GM18861 (cell line): ENCODE measurements around the gene AKT1S1.
"Not testable (repeated sequence)": the region's sequence is repeated elsewhere in the genome, so short reads cannot be mapped to it uniquely, and the experiment has no call there.

Experiments used
- ATAC-seq: cut with Tn5 transposase; IDR thresholded peaks from one replicate; pipeline ENCODE4 v1.9.1; 2021; ENCODE audit not compliant: unreplicated experiment

AKT1S1 gene

DNA sequence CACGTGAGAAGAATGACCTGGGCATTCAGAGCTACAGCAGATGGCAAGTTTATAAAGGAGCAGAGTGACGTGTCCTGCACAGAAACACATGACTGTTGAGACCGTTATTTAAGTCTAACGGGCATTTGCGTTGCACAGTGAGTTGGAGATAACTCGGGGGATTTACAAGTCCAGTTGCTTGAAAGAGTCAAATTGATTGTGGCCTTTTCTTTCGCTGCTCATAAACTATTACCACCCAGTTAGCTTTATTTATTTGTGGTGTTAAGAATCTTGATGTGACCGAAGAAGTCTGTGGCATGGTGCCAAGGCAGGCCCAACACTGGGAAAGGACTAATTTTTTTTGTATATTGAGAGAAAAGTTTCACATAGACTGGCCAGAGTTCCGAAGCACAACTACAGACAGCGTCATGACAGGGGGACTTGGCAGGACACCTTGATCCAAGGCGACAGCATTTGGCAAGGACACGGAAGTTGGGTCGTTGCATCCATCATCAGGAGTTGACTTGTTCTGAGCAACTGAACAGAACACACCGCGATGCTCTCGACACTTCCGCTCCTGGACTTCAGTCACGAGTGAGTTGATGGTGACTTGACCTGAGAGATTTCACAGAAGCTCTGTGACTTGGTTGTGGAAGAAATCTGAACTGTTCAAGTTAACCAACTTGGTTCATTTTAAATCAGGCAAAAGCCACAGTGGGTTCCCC, 38.1 kb downstream of the AKT1S1 start:
- no peak for ATAC-seq

DNA sequence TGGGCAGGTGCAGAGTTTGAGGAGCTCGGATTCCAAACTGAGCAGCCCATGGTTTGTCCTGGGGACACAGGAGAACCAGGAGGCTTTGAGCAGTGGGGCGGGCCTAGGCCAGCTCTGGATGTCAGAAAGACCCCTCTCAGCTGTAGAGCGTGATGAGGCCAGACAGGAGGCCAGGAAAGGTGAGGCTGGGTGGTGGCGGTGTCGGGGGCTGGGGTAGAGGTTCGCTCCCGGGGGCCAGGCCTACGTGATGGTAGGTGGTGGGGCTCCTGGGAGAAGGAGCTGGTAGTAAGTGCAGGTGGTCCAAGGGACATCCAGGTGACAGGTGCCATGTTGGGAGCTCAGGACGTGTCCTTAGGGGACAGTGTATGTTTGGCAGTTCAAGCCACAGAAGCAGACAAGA, 39.7 kb downstream of the AKT1S1 start:
- ATAC-seq = no peak

DNA sequence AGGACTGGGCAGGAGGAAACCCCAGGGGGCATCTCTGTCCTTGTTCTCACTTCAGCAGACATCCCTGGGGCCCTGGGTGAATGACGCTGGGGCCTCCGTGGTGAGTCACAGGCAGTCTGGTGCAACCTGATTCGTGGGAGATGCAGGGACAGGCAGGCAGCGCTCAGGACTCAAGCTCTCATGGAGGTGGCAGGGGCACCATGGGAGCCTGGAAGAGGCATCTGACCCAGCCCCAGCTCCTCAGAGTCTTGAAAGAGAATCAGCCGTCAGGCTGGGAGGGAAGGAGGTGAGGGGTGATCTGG, 40.2 kb downstream of the AKT1S1 start:
- ATAC-seq = no peak

DNA sequence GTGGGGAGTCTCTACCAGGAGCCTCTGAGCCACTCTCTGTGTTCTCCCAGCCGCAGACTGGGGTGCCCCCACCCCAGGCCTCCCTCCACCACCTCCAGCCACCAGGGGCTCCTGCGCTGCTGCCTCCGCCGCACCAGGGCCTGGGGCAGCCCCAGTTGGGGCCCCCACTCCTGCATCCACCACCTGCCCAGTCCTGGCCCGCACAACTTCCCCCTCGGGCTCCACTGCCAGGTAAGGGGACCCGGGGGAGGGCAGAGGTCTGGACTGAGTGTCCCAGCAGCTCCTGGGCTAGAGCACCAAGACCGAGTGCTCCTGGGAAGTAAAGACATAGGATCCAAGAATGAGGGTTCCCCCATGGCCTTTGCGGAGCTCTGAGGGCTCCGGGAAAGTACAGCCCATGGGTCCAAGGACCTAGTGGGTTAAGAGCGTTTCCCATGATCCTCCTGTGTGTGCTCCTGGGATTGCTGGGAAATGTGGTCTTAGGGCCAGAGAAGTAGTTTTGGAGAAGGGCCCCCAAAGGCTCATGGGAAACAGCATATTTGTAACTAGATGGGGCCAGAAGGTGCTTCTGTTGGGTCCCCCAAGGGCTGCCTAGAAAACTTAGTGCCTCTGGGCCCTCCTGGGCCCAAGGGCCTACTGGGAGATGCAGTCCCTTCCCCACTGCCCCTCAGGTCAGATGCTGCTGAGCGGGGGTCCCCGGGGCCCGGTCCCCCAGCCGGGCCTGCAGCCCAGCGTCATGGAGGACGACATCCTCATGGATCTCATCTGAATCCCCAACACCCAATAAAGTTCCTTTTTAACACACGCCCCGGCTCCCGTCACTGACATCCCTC, 40.8 kb downstream of the AKT1S1 start:
- ATAC-seq = no peak

DNA sequence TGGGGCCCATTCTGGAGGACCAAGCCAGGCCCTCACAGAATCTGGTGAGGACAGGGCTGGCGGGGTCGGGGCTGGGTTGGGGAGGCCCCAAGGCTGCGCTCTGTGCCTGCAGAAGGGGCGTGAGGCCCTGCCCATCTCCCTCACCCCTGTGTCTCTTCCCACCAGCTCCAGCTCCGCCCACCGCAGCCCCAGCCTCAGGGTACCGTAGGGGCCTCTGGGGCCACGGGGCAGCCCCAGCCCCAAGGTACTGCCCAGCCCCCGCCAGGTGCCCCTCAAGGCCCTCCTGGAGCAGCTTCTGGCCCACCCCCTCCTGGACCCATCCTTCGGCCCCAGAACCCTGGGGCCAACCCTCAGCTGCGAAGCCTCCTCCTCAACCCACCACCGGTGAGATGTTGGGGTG, 41.6 kb downstream of the AKT1S1 start:
- ATAC-seq = no peak

DNA sequence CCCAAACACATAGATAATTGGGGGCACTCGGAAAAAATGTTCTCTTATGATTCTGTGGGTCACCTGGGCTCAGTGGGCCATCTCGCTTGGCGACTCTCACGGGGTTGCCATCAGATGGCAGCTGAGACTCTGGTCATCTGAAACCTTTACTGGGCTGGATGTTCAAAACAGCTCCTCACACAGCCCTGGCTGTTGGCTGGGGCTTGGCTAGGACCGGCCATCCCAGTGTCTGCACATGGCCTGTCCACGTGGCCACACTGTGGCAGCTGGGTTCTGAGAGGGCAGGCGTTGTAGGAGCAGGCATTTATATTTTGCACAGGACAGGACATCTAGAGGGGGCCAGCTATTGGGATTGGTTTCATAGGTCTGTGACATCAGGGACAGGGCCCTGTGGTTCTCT, 43.6 kb downstream of the AKT1S1 start:
- no peak for ATAC-seq

DNA sequence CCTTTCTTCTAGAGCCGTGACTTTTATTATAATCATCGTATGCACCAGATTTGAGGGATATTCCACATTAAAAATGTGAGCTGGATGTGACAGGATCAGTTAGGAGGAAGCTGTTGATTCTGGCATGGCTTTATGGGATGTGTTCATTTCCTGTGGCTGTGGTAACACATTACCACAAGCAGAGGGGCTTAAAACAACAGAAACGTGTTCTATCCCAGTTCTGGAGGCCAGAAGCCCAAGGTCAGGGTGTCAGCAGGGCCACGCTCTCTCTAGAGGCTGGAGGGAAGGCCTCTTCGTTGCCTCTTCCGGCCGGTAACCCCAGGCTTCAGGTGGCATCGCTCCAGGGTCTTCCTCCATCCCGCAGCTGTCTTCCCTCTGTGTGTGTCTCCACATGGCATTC, 44.6 kb downstream of the AKT1S1 start:
- no peak for ATAC-seq

DNA sequence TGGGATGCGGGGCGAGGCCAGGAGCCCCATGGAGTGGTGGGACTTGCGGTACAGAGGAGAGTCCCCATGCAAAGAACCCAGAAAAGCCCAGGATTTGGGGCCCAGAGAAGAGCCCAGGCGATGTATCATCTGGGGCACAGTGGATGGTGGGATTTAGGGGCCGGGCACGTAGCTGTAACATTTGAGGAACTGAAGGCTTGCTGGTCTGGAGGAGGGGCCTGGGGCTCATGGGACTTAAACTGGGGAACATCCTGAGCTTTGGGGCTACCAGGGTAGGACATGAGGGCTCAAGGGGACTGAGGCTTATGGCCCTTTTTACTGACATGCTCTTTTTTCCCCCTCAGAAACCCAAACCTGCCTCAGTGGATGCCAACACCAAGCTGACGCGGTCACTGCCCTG, 45.6 kb downstream of the AKT1S1 start:
- ATAC-seq = no peak

DNA sequence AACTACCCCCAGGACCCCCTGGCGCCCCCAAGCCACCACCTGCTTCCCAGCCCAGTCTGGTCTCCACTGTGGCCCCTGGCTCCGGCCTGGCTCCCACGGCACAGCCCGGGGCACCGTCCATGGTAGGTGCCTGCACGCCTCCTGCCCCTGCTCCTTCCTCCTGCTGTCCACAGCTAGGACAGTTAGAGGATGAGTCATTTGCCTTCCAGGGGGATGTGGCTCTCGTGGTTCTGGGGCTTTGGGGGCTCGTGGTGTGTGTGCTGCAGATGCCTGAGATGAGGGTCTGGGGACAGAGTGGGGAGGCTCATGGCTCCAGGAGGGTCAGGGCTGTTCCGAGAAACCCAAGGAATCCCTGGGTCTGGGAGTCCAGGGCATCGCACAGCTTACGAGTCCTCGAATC, 46.4 kb downstream of the AKT1S1 start:
- no peak for ATAC-seq

DNA sequence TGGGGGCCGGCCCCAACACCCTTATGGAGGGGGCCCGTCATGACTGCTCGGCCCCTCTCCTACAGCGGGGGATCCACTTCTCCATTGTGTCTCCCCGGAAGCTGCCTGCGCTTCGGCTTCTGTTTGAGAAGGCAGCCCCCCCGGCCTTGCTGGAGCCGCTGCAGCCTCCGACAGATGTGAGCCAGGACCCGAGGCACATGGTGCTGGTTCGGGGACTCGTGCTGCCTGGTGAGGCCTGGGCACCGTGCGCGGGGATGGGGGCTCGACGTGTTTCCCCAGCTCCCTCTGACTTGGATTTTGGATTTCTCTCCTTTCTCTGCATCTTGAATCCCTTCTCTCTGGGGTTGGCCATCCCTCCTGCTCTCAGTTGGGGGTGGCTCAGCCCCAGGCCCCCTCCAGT, 47.4 kb downstream of the AKT1S1 start:
- no peak for ATAC-seq

DNA sequence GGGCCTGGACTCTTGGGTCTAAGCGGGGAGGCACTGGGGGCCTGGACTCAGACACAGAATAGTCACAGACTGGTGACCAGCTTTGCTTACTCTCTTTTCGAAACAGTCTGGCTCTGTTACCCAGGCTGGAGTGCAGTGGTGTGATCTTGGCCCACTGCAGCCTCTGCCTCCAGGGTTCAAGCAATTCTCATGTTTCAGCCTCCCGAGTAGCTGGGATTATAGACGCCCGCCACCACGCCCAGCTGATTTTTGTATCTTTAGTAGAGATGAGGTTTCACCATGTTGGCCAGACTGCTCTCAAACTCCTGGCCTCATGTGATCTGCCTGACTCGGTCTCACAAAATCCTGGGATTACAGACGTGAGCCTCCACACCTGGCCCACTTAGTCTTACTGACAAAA, 48.0 kb downstream of the AKT1S1 start:
- ATAC-seq = no peak

DNA sequence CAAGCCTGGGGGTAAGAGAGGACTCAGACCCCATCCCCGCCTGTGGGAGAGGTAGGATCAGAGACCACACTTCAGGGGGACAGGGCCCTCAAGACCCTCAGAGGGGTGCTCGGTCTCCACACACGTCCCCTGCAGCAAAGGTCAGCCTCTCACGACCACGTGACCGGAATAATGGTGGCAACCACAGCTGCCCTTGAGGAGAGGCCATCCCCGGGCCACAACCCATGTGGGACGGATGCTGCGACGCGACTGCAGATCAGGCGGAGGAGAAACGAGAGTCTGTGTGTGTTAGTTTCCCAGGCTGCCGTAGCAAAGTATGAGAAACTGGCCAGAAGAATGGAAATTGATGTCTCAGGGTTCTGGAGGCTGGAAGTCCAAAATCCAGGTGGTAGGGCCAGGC, 50.1 kb downstream of the AKT1S1 start:
- ATAC-seq = no peak

DNA sequence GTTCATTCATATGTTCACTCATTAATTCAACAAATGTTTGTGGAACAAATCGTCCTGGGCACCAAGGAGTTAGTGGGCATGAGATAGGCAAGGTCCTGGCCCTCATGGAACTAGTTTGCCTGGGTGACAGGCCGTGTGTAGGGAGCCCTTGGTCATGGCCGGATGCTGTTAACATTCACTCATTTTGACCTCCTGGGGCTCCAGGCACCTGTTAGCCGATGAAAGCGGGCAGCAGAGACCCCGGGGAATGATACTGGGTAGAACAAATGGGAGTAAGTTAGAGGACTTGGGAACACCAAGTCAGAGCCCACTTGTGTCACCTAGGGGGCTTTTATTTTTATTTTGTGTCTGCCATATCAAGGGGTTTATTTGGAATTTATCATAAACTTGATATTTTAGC, 52.5 kb downstream of the AKT1S1 start:
- ATAC-seq = no peak

DNA sequence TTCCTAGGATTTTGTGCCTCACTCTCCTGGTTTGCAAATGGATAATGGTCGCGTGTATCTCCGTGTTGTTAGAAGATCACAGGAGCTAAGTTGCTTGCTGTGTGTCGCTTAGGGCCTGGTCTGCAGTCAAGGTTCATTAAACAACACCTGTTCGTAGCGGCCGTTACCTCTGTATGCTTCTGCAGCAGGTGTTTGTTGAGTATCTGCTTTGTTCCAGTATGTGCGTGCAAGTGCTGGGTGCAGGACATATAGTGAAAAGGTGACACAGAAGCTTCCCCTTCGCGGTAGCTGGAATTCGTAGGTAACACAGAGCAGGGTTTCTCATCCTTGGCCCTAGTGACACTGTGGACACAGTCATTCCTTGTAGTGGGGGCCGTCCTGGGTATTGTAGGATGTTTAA, 53.7 kb downstream of the AKT1S1 start:
- no peak for ATAC-seq

DNA sequence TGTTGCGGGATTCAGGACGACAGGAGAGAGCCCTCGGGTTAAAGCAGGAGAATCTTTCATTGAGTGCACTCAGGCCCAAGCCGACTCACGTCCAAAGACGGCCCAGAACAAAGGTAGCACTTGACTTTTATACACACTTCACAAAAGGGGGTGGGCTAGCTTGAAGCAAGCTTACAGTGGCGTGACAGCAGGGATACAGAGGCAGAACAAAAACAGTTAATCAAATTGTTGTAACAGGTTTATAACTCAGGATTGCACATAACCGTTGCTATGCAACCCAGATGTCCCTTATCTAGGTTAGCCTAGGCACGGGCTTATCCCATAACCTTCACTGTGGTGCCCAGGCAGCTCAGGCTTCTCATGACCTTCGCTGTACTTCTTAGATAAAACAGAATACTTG, 57.0 kb downstream of the AKT1S1 start:
- ATAC-seq = no peak

DNA sequence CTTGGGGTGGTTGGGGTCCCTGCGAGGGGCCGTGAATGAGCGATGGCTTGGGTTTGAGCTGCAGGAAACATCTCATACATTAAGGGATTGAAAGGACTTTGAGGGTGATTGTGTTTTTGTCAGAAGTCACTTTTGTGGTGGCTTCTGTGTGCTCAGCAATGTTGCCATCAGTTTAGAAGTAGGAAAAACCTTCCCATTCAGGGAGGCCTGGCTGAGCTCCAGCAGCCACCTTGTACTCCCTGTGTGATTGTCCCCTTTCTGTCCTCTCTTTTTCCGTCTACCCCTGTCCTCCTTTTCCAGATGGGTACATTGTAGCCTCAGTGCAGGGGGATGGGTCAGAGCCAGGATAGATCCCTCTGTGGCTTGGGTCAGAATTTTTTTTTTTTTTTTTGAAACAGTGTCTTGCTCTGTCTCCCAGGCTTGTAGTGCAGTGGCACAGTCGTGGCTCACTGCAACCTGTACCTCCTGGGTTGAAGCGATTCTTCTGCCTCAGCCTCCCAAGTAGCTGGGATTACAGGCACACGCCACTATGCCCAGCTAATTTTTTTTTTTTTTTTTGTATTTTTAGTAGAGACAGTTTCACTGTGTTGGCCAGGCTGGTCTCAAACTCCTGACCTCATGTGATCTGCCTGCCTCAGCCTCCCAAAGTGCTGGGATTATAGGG, 57.6 kb downstream of the AKT1S1 start:
- ATAC-seq = not testable (repeated sequence)
